NCI-H526 (cell line): Measurements from ENCODE around the gene SYTL3.

Experiments
- DNase-seq, 2 experiments: peaks; one replicate each; lab custom pipeline; 2025; lab: John Stamatoyannopoulos, UW

SYTL3 gene

DNA sequence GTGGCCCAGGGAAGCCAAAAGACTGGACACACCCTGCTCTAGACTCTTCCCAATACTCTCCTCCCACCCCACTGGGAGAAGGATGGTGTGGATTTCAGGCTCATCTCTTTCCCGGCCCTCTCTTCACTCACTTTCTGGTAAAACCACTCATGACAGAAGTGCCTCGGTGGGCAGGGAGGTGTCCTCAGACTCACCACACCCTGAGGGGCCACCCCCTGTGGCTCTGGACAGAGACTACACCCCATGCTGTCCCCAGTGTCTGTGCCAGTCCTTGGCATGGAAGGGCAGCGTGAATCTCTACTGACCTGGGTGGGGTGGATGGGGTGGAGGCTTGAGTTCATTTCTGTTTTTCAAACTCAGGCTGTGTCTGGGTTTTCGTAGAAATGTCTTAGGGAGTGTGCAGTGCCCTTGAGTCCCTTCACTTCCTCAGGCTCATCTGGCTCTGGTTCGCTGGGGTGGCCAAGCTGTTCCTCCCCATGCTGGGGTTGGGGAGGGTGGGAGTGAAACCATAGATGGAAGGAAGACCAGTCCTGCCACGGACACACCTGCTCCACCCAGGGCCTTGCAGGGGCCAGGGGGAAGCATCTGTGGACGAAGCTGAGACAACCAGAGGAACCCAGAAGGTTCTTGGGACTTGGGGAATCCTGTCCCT is 110.2 kb downstream of the SYTL3 start:
- DNase-seq, result no peak

DNA sequence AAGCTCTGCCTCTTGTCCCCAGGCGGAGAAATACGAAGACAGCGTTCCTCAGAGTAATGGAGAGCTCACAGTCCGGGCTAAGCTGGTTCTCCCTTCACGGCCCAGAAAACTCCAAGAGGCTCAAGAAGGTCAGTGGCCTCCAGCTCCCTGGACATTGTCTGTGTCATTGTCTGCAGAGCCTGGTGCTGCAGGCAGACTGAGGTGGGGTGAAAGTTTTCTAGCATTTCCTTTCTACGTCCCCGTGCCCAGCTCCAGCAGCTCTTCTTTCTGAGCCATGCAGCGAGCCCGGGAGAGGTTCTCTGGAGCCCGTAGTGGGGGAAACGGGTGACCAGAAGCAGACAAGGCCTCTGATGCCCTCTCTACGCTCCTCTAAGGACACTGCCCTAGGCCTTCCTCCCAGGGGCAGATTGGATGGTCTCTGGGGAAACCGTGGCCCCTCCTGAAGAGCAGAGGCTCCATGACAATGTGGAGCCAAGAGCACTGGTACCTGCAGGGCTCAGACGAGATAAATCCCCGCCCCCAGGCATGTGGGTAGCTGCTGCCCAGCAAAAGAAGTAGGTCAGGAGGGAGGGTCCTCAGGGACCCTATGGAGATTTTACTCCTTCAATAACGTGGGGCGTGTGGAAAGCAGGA is 110.9 kb downstream of the SYTL3 start:
- no peak for DNase-seq

- no peak for DNase-seq
Observed at GRCh38 chr6:158761746-158762145, 111.9 kb downstream of the SYTL3 start.

- no peak for DNase-seq
Observed at GRCh38 chr6:158762787-158763433, 113.1 kb downstream of the SYTL3 start.

DNA sequence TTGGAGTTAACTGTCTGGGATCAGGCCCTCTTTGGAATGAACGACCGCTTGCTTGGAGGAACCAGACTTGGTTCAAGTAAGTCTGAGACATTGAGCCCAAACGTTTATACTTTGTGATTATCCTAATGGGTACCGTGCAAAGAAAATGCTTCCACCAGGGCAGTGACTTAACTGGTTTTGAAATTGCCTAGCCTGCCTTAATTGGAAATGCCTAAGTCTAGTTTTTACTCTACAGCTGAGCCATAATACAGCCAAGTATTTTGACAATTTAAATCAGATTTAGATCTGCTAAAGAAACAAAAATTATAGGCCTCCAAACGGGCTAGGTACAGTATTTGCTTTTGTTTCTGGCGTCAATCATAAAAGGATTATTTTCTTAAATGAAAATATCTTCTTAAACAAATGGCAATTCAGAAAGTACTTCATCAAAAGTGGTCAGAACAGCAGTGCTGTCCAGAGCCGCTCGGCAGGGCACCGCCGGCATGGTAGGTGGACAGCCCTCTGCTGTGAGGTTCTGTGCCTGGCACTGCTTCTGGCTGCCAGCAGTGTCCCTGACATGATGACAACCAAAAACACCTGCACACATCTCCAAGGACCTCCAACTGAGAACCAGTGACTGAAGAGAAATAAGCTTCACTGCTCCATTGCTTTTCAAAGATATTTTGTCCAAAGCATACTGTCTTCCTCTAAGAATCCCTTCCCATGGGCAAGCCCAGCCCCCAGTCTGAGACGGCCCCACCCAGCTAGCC is 113.8 kb downstream of the SYTL3 start:
- DNase-seq, result no peak

- DNase-seq, result no peak
Observed at GRCh38 chr6:158764183-158764849, 114.5 kb downstream of the SYTL3 start.

- DNase-seq, result no peak
Observed at GRCh38 chr6:158764926-158765325, 115.1 kb downstream of the SYTL3 start.

GRCh38 chr6:158765499-158766068 is 115.7 kb downstream of the SYTL3 start:
- DNase-seq, result no peak

GRCh38 chr6:158766621-158767455 is 117.0 kb downstream of the SYTL3 start:
- DNase-seq, result no peak

DNA sequence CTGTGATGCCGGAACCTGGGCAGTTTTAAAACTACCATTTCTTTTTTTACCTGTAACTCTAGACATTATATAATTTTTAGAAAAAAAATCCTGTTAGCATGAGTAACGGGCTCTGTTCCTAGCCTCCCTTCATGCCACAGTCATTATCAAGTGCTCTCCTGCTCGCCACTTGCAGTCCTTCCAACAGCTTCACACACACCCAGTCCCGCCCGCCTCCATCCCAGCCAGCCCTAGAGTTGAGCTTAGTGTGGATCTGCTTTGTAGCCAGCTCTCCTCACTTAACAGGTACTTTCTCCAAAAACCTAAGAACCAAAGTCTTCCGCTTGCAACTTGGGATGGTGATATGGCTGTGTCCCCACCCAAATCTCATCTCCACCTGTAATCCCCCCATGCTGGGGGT is 117.9 kb downstream of the SYTL3 start:
- DNase-seq, result no peak

DNA sequence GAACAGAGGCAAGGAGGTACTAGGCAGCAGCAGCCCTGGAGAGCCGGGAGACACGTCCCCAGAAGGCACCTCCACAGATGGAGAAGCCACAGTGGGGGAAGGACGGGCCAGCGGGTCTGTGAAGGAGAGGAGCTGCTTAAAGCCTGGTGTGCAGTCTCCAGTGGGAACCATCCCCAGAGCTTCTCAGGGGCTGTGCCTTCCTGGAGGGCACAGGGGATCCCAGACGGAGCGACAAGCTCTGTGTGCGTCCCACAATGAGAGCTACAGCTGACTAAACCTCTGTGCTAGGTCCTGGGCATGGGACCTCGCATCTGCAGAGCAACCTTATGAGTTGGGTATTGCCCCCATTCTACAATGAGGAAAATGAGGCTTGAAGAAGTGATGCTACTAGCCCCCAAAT is 118.6 kb downstream of the SYTL3 start:
- no peak for DNase-seq

DNA sequence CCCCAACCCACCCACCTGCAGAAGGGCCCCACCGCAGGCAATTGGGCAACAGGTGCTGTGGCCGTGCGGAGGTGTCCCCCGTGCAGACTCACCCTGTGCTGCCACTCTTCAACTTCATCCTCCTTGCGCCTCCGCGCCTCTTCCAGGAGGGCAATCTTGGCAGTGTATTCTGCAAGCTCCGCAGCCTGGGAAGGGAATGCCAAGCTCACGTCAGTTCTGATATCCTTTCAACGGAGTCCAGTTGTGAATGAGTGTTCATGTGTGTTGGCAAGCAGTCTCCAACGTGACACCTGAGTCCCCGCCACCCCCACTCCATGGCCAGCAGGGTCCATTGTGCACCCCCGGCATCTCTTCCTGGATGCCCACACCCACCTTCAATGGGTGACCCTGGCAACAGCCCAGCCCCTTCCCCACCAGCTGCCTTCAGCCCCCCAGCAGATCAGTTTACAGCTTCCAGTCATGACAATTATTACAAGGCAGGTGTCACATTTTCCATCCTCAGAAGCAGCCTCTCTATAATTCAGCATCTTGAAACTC is 119.4 kb downstream of the SYTL3 start:
- no peak for DNase-seq

DNA sequence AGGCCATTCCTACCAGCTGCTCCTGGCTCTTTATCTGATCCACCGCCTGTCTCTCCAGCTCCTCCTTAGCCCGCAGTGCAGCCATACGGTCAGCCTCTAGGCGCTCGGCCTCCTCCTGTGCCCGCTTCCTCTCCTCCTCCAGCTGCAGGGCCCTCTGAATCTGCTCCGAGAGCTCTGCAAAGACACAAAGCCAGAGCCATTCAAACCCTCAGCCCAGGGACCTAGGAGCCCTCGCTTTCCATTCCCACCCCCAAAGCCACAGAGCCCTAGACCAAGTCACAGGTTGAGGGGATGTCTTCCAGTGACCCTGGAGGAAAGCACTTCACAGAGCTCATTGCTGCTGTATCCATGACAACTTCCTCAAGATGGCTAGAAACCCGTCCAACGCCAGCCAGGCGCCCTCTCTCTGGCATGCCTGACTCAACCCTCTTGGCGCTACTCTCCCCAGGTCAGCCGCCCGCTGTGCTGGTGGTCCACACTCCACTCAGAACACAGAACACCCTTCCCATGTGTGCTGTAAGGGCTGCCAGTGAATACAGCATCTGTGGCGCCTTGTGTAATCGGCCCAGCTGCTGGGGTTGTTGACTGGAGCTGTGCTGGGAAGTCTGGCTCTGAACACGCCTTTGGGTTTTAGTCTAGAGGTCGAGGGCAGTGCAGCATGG is 120.0 kb downstream of the SYTL3 start:
- no peak for DNase-seq

DNA sequence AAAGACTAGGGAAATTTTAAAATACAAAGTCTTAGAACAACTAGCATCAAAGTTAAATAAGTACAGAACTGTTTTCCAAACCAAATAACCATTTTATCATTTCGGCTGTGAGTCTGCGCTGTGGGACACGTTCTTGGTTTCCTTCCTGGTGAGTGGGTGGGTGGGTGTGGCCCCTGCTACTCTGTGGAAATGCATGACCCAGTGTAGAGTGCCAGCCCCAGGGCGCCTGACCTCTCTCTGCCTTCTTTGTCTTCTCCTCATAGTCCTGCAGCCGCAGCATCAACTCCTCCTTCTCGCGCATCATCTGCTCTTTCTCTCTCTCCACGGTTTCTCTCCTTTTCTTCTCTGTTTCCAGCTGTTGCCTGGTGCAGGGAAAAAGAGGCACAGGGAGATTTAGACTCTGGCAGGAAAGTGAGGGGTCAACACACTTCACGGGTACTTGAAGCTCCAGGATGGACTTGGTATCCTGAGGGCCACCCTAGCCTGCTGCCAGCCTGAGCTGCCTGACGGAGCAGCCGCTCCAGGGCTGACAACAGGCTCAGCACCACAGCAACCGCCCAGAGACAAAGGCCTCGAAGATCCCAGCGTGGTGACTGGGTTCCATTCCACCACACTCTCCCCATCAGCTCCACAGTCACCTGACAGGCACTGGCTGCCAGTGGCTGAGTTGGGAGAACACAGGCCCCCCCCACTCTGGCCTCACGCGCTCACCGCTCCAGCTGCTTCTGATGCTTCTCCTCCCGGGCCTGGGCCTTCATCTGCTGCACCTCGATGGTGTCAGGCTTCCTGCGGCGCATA is 120.9 kb downstream of the SYTL3 start:
- DNase-seq, result no peak

DNA sequence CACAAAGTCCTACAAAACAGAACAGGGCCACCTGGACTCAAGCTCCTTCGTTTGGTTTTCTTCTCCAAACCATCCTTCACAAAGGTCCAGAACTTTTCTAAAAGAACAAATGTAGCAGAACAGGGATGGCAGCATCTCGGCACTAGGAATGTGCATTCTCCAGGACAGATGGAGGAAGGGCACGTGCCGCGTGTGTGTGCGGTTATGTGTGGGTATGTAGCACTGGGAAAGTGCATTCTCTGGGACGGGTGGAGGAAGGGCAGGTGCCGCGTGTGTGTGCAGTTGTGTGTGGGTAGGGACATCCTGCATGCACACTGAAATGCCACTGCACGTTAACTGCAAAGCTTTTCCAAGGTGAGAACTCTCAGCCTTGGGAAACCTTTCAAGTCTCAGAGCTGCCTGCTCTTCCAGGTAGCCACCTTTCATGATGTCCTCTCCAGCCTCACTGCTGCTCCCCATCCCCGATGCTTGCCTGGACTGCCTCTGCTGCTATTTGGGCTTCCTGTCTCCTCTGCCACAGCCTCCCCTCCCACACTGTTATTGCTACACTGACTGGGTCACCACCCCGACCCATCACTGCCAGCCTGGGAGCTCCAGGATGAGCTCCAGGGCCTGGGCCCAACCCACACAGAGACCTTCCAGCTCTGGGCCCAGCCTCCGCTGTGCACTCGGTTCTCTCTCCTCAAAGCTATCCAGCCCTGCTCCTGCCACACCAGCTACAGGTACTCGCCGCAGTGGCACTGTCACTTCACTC is 121.7 kb downstream of the SYTL3 start:
- no peak for DNase-seq

DNA sequence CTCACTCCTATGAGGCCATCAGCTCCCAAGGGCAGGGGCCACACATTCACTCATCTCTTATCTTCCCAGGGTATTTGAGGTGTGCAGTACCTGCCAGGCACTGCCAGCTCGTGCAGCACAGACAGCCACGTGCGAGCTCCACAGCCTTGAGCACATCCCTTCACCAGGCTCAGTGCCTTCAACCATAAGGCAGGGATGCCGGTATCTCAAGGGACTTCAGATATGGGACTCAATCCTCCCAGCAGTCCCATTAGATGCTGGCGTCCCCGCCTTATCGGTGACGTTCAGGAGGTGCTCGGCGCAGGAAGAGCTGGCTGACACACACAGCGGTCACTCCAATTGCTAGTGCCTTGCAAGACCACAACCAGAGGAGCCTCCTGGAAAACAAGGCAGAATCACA is 122.3 kb downstream of the SYTL3 start:
- DNase-seq, result no peak

GRCh38 chr6:158772851-158773371 is 123.1 kb downstream of the SYTL3 start:
- DNase-seq, result no peak
